DOHH2 (cell line): Measurements from ENCODE around the gene CTTNBP2.

Experiments used
- H3F3A ChIP-seq: fragments of 200-600 bp; sonication (generic), shearing (Covaris generic); 2 replicates; pipeline ENCODE4 v1.6.0; 2016; ENCODE audit warnings: antibody characterized with exemption, mild to moderate bottlenecking; ENCODE audit not compliant: control insufficient read depth, insufficient read depth
- H3K27ac ChIP-seq: fragments of 200-600 bp; sonication (generic); 2 replicates; pipeline ENCODE4 v1.5.1; 2014; ENCODE audit warnings: low read depth, mild to moderate bottlenecking, low read length, moderate library complexity
- H3K27me3 ChIP-seq: fragments of 200-600 bp; sonication (generic); 2 replicates; pipeline ENCODE4 v1.6.1; 2014; ENCODE audit warnings: mild to moderate bottlenecking, low read length, mixed read lengths; ENCODE audit not compliant: control insufficient read depth
- H3K36me3 ChIP-seq: fragments of 200-600 bp; sonication (generic); 2 replicates; pipeline ENCODE4 v1.6.1; 2014; ENCODE audit warnings: mild to moderate bottlenecking, low read length, moderate library complexity, mixed read lengths; ENCODE audit not compliant: control insufficient read depth
- H3K4me1 ChIP-seq: fragments of 200-600 bp; sonication (generic); 2 replicates; pipeline ENCODE4 v1.6.1; 2014; ENCODE audit warnings: mild to moderate bottlenecking, low read length, mixed read lengths; ENCODE audit not compliant: control insufficient read depth
- H3K4me2 ChIP-seq: fragments of 200-600 bp; sonication (generic); 2 replicates; pipeline ENCODE4 v1.6.0; 2014; ENCODE audit warnings: mild to moderate bottlenecking, low read length, moderate library complexity
- H3K4me3 ChIP-seq: fragments of 200-600 bp; sonication (generic); 2 replicates; pipeline ENCODE4 v1.5.1; 2014; ENCODE audit warnings: mild to moderate bottlenecking, low read length, mixed read lengths
- H3K79me2 ChIP-seq: fragments of 200-600 bp; sonication (generic); 2 replicates; pipeline ENCODE4 v1.6.1; 2014; ENCODE audit warnings: mild to moderate bottlenecking, low read length, mixed read lengths; ENCODE audit not compliant: control insufficient read depth
- H3K9me2 ChIP-seq: fragments of 200-600 bp; sonication (generic); replicated peaks from 2 replicates; pipeline ENCODE4 v1.6.1; 2014; ENCODE audit warnings: mild to moderate bottlenecking, low read length, mixed read lengths; ENCODE audit not compliant: control insufficient read depth
- H3K9me3 ChIP-seq: fragments of 200-600 bp; sonication (generic); 2 replicates; pipeline ENCODE4 v1.6.1; 2014; ENCODE audit warnings: antibody characterized with exemption, low read length, mixed read lengths; ENCODE audit not compliant: control insufficient read depth, insufficient read depth
- H4K20me1 ChIP-seq: fragments of 200-600 bp; sonication (generic); 2 replicates; pipeline ENCODE4 v1.6.0; 2014; ENCODE audit warnings: low read depth, mild to moderate bottlenecking, antibody characterized with exemption, low read length, moderate library complexity; ENCODE audit not compliant: control insufficient read depth, insufficient read depth
- CTCF ChIP-seq: fragments of 200-600 bp; sonication (generic); IDR thresholded peaks from one replicate; pipeline ENCODE4 v1.5.1; 2014; ENCODE audit warnings: antibody characterized with exemption, mild to moderate bottlenecking, low read depth, low read length; ENCODE audit not compliant: poor library complexity, severe bottlenecking
- EZH2phosphoT487 ChIP-seq: fragments of 200-600 bp; sonication (generic); IDR thresholded peaks from 2 replicates; pipeline ENCODE4 v1.6.1; 2017; ENCODE audit warnings: borderline replicate concordance, mild to moderate bottlenecking, antibody characterized with exemption, low read length, moderate library complexity, mixed read lengths

Gene CTTNBP2

GRCh38 chr7:117828825-117829224, 44.4 kb downstream of the CTTNBP2 start:
- H3K4me1 ChIP-seq, result no peaks in the 10 kb centered on the region
- no peaks in the 10 kb centered on the region for H3K36me3 ChIP-seq
- no peaks in the 10 kb centered on the region for H3K9me3 ChIP-seq
- no peaks in the 10 kb centered on the region for H3F3A ChIP-seq
- no peak overlapping the region for H3K4me2 ChIP-seq
- no peaks in the 10 kb centered on the region for H3K27me3 ChIP-seq
- TF ChIP-seq EZH2phosphoT487 (no peak), CTCF (no peak)
- H3K79me2 ChIP-seq, result no peaks in the 10 kb centered on the region
- no peaks in the 10 kb centered on the region for H3K9me2 ChIP-seq
- H3K4me3 ChIP-seq, result no peak overlapping the region
- H4K20me1 ChIP-seq, result no peaks in the 10 kb centered on the region
- H3K27ac ChIP-seq, result no peak overlapping the region

GRCh38 chr7:117827862-117828261, 45.4 kb downstream of the CTTNBP2 start:
- Histone ChIP-seq H3K36me3 (no peaks in the 10 kb centered on the region), H4K20me1 (no peaks in the 10 kb centered on the region), H3F3A (no peaks in the 10 kb centered on the region), H3K4me2 (no peak overlapping the region), H3K27ac (no peak overlapping the region), H3K79me2 (no peaks in the 10 kb centered on the region), H3K4me3 (no peak overlapping the region), H3K9me3 (no peaks in the 10 kb centered on the region), H3K27me3 (no peaks in the 10 kb centered on the region), H3K4me1 (no peaks in the 10 kb centered on the region), H3K9me2 (no peaks in the 10 kb centered on the region)
- TF ChIP-seq CTCF (no peak), EZH2phosphoT487 (no peak)

GRCh38 chr7:117825132-117825531, 48.1 kb downstream of the CTTNBP2 start:
- no peaks in the 10 kb centered on the region for H4K20me1 ChIP-seq
- no peaks in the 10 kb centered on the region for H3K9me2 ChIP-seq
- no peaks in the 10 kb centered on the region for H3K79me2 ChIP-seq
- no peaks in the 10 kb centered on the region for H3K36me3 ChIP-seq
- H3K9me3 ChIP-seq, result no peaks in the 10 kb centered on the region
- no peak for TF ChIP-seq EZH2phosphoT487
- no peak for TF ChIP-seq CTCF
- no peak overlapping the region for H3K4me2 ChIP-seq
- no peaks in the 10 kb centered on the region for H3F3A ChIP-seq
- no peak overlapping the region for H3K27ac ChIP-seq
- H3K4me1 ChIP-seq, result no peaks in the 10 kb centered on the region
- H3K27me3 ChIP-seq, result no peaks in the 10 kb centered on the region
- H3K4me3 ChIP-seq, result no peak overlapping the region

- Histone ChIP-seq H3F3A (no peaks in the 10 kb centered on the region), H3K9me3 (no peaks in the 10 kb centered on the region), H3K4me1 (no peaks in the 10 kb centered on the region), H3K27ac (no peak overlapping the region), H3K79me2 (no peaks in the 10 kb centered on the region), H3K27me3 (no peaks in the 10 kb centered on the region), H3K4me3 (no peak overlapping the region), H3K9me2 (no peaks in the 10 kb centered on the region), H4K20me1 (no peaks in the 10 kb centered on the region), H3K4me2 (no peak overlapping the region), H3K36me3 (no peaks in the 10 kb centered on the region)
- TF ChIP-seq CTCF, result no peak
- TF ChIP-seq EZH2phosphoT487, result no peak
Observed at GRCh38 chr7:117824592-117824991, 48.6 kb downstream of the CTTNBP2 start.
